ENCODE data around the gene APC2. TPM values are rescaled to one million over a fixed set of nuclear protein-coding genes. Genes with fewer than 3 reads are reported as not detected.

APC2 gene
- total RNA-seq, 4 donors from 2014 or later, result 0.12 to 0.19 TPM; not detected in 2

DNA sequence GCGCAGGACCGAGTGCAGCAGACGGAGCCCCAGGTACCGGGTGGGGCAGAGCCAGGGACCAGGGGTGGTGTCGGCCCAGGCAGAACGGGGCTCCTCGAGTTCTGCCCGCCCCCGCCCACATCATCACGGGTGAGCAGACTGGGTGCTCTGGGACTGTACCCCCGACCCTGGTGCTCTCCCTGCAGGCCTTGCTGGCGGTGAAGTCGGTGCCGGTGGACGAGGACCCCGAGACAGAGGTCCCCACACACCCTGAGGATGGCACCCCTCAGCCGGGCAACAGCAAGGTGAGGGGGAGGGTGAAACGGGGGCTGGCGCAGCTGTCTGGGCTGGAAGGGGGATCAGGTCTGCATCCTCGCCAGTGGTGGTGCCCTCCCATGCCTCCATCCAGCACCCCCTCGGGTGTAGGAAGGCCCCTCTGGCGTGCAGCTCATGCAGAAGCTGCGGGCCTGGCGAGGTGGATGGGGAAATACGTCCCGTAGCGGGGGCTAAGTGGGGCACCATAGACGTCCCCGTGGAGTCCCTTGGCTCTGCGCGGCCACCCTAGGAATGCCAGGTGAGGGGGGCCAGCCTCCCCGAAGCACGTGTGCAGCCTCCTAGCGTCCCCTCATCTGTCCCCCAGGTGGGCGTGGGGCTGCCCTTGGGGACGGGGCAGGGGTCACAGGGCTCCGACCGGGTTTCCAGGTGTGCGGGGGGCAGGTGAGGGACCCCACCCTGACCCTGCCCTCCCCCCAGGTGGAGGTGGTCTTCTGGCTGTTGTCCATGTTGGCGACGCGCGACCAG, 6.4 kb downstream of the APC2 start:
- TF ChIP-seq, protein P1, sequence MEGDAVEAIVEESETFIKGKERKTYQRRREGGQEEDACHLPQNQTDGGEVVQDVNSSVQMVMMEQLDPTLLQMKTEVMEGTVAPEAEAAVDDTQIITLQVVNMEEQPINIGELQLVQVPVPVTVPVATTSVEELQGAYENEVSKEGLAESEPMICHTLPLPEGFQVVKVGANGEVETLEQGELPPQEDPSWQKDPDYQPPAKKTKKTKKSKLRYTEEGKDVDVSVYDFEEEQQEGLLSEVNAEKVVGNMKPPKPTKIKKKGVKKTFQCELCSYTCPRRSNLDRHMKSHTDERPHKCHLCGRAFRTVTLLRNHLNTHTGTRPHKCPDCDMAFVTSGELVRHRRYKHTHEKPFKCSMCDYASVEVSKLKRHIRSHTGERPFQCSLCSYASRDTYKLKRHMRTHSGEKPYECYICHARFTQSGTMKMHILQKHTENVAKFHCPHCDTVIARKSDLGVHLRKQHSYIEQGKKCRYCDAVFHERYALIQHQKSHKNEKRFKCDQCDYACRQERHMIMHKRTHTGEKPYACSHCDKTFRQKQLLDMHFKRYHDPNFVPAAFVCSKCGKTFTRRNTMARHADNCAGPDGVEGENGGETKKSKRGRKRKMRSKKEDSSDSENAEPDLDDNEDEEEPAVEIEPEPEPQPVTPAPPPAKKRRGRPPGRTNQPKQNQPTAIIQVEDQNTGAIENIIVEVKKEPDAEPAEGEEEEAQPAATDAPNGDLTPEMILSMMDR (IDR thresholded peaks at IDR 0.05), result no peak
- no peak for ATAC-seq (ENCODE audit: low FRiP score)
- DNase-seq (ENCODE audit: low spot score), result no peak

DNA sequence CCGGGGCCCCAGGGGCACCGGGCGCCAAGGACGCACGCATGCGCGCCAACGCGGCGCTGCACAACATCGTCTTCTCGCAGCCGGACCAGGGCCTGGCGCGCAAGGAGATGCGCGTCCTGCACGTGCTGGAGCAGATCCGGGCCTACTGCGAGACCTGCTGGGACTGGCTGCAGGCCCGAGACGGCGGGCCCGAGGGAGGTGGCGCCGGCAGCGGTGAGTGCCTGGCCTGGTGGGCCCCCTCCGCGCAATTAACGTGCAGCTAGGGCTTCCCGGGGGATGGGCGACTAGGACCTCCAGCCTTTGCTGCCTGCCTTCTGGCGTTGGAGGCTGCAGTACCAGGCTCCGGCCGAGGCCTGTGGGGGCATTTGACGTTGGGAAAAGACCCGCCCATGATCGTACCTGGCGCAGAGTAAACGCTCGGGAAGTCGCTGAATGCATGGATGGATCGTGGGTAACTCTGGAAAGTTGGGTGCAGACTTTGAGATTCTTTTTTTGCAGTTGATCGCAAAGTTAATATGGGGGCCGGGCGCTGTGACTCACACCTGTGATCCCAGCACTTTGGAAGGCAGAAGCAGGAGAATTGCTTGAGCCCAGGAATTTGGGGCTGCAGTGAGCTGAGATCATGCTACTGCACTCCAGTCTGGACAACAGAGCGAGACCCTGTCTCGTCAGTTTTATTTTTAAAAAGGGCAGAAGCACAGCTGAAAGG, 7.3 kb downstream of the APC2 start:
- ATAC-seq (ENCODE audit: low FRiP score), result no peak
- TF ChIP-seq, protein P1 (IDR thresholded peaks at IDR 0.05), result no peak
- DNase-seq (ENCODE audit: low spot score), result no peak

DNA sequence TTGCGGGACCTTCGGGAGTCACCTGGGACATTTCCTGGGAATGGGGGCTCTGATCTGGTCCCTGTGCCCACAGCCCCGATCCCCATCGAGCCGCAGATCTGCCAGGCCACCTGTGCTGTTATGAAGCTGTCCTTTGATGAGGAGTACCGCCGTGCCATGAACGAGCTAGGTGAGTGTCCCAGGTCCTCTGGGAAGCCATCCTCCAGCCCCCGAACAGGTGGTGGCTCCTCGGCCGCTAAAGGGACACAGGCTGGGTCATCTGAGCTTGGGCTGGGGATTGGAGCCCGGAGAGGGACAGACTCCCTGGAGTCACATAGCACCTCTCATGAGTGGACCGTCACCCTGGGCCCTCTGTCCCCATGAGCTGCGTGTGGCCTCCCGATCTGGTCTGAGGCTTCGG, 8.0 kb downstream of the APC2 start:
- no peak for ATAC-seq (ENCODE audit: low FRiP score)
- TF ChIP-seq, protein P1 (IDR thresholded peaks at IDR 0.05), result no peak
- DNase-seq (ENCODE audit: low spot score), result no peak

DNA sequence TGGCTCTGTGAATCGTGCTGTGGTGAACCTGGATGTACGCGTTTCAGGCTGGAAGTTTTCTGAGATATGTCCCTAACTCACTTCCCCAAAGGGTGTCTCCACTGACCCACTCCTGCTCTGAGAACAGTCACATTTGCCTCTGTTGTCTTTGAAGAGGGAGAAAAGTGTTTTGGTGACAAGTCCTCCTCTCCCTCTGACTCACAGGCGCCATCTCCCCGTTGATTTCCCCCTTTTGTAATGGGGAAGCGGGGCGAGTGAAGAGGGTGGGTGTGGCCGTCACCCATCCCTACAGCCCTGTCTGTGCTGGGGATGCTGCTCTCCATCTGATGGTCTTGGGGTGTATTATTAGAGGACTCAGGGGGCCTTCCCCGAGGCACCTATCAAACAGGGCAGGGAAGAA, 9.6 kb downstream of the APC2 start:
- TF ChIP-seq, protein P1 (IDR thresholded peaks at IDR 0.05), result no peak
- DNase-seq (ENCODE audit: low spot score) (no peak), ATAC-seq (ENCODE audit: low FRiP score) (no peak)

DNA sequence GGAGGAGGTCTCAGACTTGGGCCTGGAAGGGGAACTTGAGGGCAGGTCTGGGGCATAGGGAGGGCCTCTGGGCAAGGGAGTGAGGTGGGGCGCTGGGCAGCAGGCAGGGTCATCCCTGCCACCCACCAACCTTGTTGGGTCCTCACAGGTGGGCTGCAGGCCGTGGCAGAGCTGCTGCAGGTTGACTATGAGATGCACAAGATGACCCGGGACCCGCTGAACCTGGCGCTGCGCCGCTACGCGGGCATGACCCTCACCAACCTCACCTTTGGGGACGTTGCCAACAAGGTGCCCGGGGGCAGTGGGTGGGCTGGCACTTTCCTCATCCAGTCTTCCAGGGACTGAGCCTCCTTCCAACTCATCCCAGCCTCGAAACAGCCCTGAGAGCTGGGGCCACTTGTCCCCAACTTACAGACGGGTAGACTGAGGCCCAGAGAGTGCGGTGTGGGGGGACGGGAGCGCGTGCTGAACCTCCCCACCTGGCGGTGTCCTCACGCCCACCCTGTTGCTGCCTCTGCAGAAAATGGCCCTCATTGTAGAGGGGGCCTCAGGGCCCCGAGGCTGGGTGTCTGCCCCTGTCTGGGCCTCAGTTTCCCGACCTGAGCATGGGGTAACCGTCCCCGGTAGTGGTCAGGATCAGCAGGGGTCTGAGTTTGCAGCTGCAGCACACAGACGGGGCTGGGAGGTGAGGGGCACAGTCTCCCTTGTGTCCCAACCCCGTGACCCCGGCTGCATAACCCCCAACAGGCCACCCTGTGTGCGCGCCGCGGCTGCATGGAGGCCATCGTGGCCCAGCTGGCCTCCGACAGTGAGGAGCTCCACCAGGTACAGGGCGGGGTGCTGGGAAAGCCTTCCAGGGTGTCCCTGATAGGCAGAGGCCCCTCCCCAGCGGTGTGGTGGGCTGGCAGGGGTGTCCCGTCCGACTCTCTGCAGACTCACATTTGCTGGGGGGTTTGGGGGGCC, 10.4 kb downstream of the APC2 start:
- ATAC-seq (ENCODE audit: low FRiP score) (no peak), DNase-seq (ENCODE audit: low spot score) (no peak)
- TF ChIP-seq, protein P1 (IDR thresholded peaks at IDR 0.05), result no peak

DNA sequence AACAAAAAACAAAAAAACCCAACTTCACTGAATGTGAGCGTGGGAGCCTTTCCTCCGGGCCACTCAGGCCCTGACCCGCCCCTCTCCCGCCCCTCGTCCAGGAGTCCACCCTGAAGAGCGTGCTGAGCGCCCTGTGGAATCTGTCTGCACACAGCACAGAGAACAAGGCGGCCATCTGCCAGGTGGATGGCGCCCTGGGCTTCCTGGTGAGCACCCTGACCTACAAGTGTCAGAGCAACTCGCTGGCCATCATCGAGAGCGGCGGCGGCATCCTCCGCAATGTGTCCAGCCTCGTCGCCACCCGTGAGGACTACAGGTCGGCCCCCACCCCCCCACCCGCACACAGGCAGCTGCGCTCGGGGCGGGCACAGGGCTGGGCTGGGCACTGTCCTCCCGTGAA, 11.9 kb downstream of the APC2 start:
- DNase-seq (ENCODE audit: low spot score) (no peak), ATAC-seq (ENCODE audit: low FRiP score) (no peak)
- TF ChIP-seq, protein P1 (IDR thresholded peaks at IDR 0.05), result no peak

Measured in omental fat pad (tissue), 4 donors.